GM08714 (cell line): Measurements from ENCODE around the gene GRID1.
"Not testable (repeated sequence)": the region's sequence is repeated elsewhere in the genome, so short reads cannot be mapped to it uniquely, and the experiment has no call there.

ENCODE experiments used
- H3K4me3 ChIP-seq: fragments of 200-500 bp; sonication (Bioruptor generic); 2 replicates; pipeline ENCODE4 v1.5.1; 2014; ENCODE audit warnings: mild to moderate bottlenecking, low read length, inconsistent platforms
- ZNF274 ChIP-seq: IDR thresholded peaks from 2 replicates; pipeline ENCODE4 v1.6.1; 2012; ENCODE audit warnings: mild to moderate bottlenecking, low read depth, low read length

Gene GRID1

DNA sequence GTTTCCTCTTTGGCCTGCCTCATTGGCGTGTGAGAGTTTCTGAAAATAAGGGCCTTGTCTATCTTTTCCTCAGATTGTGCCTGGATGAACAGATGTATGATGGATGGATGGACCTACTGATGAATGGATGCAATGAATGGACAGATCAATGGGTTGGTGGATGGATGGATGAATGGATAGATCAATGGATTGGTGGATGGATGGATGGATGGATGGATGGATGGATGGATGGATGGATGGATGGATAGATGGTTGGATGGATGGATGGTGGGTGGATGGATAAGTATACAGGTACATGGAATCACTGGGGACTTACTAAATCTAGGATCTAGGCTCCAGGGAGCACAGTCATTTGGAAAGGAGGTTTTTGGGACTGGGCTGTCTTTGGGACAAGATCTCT lies 331.9 kb downstream of the GRID1 start:
- H3K4me3 ChIP-seq = no peak overlapping the region
- TF ChIP-seq ZNF274 = no peak

DNA sequence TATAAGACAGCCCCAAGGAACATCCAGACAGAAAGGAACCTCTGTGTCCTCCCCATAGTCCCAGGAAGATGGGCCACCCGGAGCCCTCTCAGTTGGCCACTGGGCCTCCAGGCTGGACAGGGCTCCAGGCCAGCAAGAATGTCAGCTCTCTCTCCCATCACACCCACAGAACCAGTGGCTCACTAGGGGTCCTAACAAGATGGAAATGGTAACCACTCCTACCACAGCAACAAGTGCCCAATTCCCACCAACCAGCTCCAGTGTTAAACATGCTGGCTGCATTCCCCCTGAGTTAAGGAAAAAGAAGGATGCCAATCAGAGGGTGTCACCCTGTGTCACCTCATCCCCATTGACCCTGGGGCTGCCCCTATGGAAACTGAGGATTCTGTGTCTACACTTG lies 333.0 kb downstream of the GRID1 start:
- no peak overlapping the region for H3K4me3 ChIP-seq

GRCh38 chr10:86032087-86032486 lies 334.5 kb downstream of the GRID1 start:
- H3K4me3 ChIP-seq = not testable (repeated sequence)

More for the DNA sequence above, 333.0 kb downstream of the GRID1 start:
- TF ChIP-seq ZNF274 = no peak

GRCh38 chr10:86030312-86030711 lies 336.3 kb downstream of the GRID1 start:
- no peak for TF ChIP-seq ZNF274

DNA sequence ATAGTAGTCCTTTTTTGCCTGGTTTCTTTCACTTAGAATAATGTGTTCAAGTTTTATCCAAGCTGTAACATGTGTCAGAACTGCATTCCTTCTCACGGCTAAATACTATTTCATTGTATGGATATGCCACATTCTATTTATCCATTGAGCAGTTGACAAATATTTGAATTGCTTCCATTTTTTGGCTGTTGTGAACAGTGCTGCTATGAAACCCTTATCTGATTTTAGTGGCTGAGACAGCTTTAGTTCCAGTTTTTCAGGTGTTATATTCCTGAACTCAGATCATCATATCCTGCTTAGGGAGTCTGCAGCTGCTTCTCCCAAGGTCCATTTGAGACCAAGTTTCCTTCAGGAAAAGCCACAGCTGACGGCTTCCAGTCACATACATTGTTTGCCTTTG lies 339.2 kb downstream of the GRID1 start:
- no peak for TF ChIP-seq ZNF274

More at GRCh38 chr10:86030312-86030711, 336.3 kb downstream of the GRID1 start:
- H3K4me3 ChIP-seq = no peak overlapping the region

DNA sequence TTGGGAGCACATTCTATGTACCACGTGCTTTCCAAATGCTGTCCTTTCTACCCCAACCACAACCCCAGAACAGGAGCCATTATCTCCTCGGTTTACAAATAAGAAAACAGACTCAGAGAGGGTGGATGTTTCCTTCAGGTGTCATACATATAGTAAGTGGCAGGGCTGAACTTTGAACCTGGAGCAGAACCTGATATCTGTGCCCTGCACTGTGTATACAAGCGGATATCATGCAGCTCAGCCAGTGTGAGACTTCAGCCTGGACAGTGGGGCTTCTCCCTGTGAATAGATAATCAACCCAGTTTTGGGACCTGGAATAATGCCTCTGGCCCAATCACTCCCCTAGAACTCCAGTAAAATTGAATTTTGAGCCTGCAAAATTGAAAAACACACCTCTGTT lies 341.1 kb downstream of the GRID1 start:
- H3K4me3 ChIP-seq = no peak overlapping the region
- no peak for TF ChIP-seq ZNF274

More for the DNA sequence above, 339.2 kb downstream of the GRID1 start:
- H3K4me3 ChIP-seq = no peak overlapping the region

GRCh38 chr10:86024281-86025041 lies 342.1 kb downstream of the GRID1 start:
- H3K4me3 ChIP-seq = no peak overlapping the region
- no peak for TF ChIP-seq ZNF274

GRCh38 chr10:86023931-86024280 lies 342.7 kb downstream of the GRID1 start:
- no peak for TF ChIP-seq ZNF274

DNA sequence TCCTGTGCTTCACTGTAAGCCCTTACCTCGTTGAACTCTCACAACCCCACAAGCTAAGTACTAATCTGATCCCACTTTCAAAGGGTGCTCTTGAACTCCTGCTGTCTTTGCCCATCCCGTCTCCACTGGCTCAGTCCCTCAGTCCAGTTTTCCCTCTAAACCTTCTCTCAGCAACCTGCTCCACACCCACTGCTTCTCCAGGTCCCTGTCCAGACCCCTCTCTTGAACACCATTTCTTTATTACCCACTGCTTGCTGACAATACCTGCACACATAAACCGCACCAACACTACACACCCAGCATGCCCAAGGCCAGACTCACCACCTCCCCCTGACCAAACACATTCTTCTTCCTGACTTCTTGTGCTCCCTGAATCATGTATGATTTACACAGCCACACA lies 343.3 kb downstream of the GRID1 start:
- no peak for TF ChIP-seq ZNF274
- no peak overlapping the region for H3K4me3 ChIP-seq

More at GRCh38 chr10:86023931-86024280, 342.7 kb downstream of the GRID1 start:
- no peak overlapping the region for H3K4me3 ChIP-seq

- TF ChIP-seq ZNF274 = no peak
- H3K4me3 ChIP-seq = no peak overlapping the region
These were observed 343.7 kb downstream of the GRID1 start for GRCh38 chr10:86022906-86023305.

GRCh38 chr10:86020134-86020533 lies 346.5 kb downstream of the GRID1 start:
- no peak for TF ChIP-seq ZNF274
- H3K4me3 ChIP-seq = no peak overlapping the region

GRCh38 chr10:86019141-86019540 lies 347.5 kb downstream of the GRID1 start:
- no peak for TF ChIP-seq ZNF274
- no peak overlapping the region for H3K4me3 ChIP-seq

DNA sequence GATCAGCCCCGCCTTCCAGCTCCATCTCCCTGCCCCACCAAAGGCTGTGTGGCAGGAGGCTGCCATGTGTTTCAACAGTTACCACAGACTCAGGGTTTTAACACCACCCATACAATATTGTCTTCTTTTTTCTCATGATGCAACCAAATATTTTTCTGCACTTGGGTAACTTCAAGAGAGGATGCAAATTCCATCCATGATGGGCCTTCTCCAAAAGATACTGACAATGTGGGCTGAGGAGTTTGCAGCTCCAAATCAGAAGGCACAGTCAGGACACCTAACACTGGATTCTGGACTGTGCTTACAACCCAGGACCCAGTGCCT lies 347.9 kb downstream of the GRID1 start:
- no peak overlapping the region for H3K4me3 ChIP-seq
- no peak for TF ChIP-seq ZNF274

DNA sequence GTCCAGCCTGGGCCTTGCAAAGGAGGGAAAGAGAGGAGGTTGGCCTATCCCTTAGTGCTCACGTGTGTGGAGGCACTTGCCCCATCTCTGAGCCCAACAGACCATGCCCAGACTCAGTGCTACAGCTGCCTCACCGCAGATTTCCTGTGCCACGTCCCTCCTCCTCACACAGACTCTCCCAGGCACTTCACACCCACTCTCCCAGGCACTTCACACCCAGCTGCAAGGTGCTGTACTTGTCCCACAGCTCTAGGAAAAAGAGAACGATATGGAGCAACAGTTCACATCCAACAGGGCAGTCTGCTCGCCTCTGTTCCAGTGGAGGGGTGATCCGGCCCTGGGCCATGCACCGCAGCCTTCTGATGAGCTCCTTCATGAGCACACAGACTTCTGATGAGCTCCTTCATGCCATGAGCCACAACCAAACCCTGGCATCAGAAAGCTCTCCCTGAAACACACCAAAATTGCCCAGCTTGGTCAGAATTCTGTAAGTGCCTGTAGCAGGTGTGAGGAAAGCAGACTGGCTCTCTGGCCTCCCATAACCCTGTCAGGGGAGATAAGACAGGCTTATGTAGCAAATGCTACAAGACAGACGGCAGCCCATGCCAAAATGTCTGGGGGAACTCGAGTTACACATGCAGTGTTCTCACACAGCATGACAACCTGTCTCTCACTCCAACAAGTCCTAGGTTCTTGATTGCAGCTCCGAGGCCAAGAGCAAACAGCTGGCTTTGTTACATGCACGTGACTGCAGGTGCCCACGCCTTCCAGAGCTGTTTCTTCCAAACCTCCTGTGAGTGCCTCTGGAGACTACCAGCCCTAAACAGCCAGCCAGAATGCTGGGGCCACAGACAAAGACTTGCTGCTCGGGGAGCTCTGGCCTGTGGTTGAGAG lies 348.5 kb downstream of the GRID1 start:
- no peak for TF ChIP-seq ZNF274
- H3K4me3 ChIP-seq = no peak overlapping the region

DNA sequence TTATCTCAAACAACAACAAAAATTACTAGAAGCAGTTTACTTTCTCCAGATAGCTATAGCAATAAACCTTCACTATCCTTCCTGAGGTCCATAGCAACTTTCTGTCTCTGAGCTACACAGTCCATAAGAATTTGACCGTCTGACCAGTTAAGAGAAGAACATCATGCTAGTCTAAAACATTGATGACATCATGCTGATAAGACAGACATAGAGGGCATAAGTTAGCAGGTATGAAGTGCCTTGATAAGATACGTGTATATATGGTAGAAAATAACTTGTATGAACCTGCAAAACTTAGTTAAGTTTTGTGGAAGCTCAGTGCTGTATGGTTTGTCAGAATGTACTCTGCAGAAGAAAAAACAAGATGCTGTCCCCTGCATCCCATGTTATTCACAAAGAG lies 353.0 kb downstream of the GRID1 start:
- H3K4me3 ChIP-seq = no peak overlapping the region
- no peak for TF ChIP-seq ZNF274
